Measurements from ENCODE around the gene IMMP2L.

IMMP2L gene

GRCh38 chr7:111138586-111138985, 423.7 kb downstream of the IMMP2L start:
- H3K4me3 Mint-ChIP-seq: peak overlapping the region; percentile 44
- H3K9me3 Mint-ChIP-seq: no peaks in the 10 kb centered on the region
- H3K27ac Mint-ChIP-seq: peak overlapping the region; percentile 90
- no peaks in the 10 kb centered on the region for H3K27me3 Mint-ChIP-seq
- ATAC-seq (ENCODE audit: low read depth) (no peak), DNase-seq (ENCODE audit: low spot score in 2 of 2) (no peak)
- H3K4me1 Mint-ChIP-seq: peaks cover 10% of the 10 kb centered on the region
- no peaks in the 10 kb centered on the region for H3K36me3 Mint-ChIP-seq

GRCh38 chr7:111138193-111138569, 424.1 kb downstream of the IMMP2L start:
- no peaks in the 10 kb centered on the region for H3K9me3 Mint-ChIP-seq
- H3K4me3 Mint-ChIP-seq: peak overlapping the region; percentile 44
- DNase-seq (ENCODE audit: low spot score in 2 of 2) (peak; percentile 11 to 16), ATAC-seq (ENCODE audit: low read depth) (peak; percentile 70)
- no peaks in the 10 kb centered on the region for H3K36me3 Mint-ChIP-seq
- H3K4me1 Mint-ChIP-seq: peaks cover 10% of the 10 kb centered on the region
- H3K27me3 Mint-ChIP-seq: no peaks in the 10 kb centered on the region
- H3K27ac Mint-ChIP-seq: peak overlapping the region; percentile 90

- Mint-ChIP-seq H3K4me3 (peak overlapping the region; percentile 44), H3K36me3 (no peaks in the 10 kb centered on the region), H3K27me3 (no peaks in the 10 kb centered on the region), H3K27ac (peak overlapping the region; percentile 90), H3K9me3 (no peaks in the 10 kb centered on the region), H3K4me1 (peaks cover 10% of the 10 kb centered on the region)
- DNase-seq (ENCODE audit: low spot score in 2 of 2) (peak; percentile 22 to 29), ATAC-seq (ENCODE audit: low read depth) (peak; percentile 87)
These were observed 424.7 kb downstream of the IMMP2L start for GRCh38 chr7:111137296-111138192.

GRCh38 chr7:111132833-111133232, 429.5 kb downstream of the IMMP2L start:
- peaks cover 2% of the 10 kb centered on the region for H3K4me1 Mint-ChIP-seq
- H3K27me3 Mint-ChIP-seq: no peaks in the 10 kb centered on the region
- no peaks in the 10 kb centered on the region for H3K9me3 Mint-ChIP-seq
- ATAC-seq (ENCODE audit: low read depth) (no peak), DNase-seq (ENCODE audit: low spot score in 2 of 2) (no peak)
- no peaks in the 10 kb centered on the region for H3K36me3 Mint-ChIP-seq
- no peak overlapping the region for H3K27ac Mint-ChIP-seq
- H3K4me3 Mint-ChIP-seq: no peak overlapping the region

- DNase-seq (ENCODE audit: low spot score in 2 of 2): no peak
- no peak overlapping the region for H3K4me3 Mint-ChIP-seq
- no peaks in the 10 kb centered on the region for H3K9me3 Mint-ChIP-seq
- no peaks in the 10 kb centered on the region for H3K36me3 Mint-ChIP-seq
- H3K27me3 Mint-ChIP-seq: no peaks in the 10 kb centered on the region
- no peaks in the 10 kb centered on the region for H3K4me1 Mint-ChIP-seq
- no peak overlapping the region for H3K27ac Mint-ChIP-seq
- ATAC-seq (ENCODE audit: low read depth): no peak
These were observed 432.9 kb downstream of the IMMP2L start for GRCh38 chr7:111129435-111129834.

- H3K9me3 Mint-ChIP-seq: no peaks in the 10 kb centered on the region
- H3K27me3 Mint-ChIP-seq: no peaks in the 10 kb centered on the region
- no peaks in the 10 kb centered on the region for H3K4me1 Mint-ChIP-seq
- no peaks in the 10 kb centered on the region for H3K36me3 Mint-ChIP-seq
- H3K27ac Mint-ChIP-seq: no peak overlapping the region
- H3K4me3 Mint-ChIP-seq: no peak overlapping the region
- ATAC-seq (ENCODE audit: low read depth) (no peak), DNase-seq (ENCODE audit: low spot score in 2 of 2) (no peak)
These were observed 435.3 kb downstream of the IMMP2L start for GRCh38 chr7:111126987-111127386.

- no peak overlapping the region for H3K27ac Mint-ChIP-seq
- no peaks in the 10 kb centered on the region for H3K27me3 Mint-ChIP-seq
- peaks cover 3% of the 10 kb centered on the region for H3K36me3 Mint-ChIP-seq
- no peaks in the 10 kb centered on the region for H3K9me3 Mint-ChIP-seq
- H3K4me3 Mint-ChIP-seq: no peak overlapping the region
- DNase-seq (ENCODE audit: low spot score in 2 of 2): no peak
- no peak for ATAC-seq (ENCODE audit: low read depth)
- no peaks in the 10 kb centered on the region for H3K4me1 Mint-ChIP-seq
These were observed 446.3 kb downstream of the IMMP2L start for GRCh38 chr7:111115966-111116365.

GRCh38 chr7:111113263-111114017, 448.9 kb downstream of the IMMP2L start:
- H3K27ac Mint-ChIP-seq: no peak overlapping the region
- H3K4me3 Mint-ChIP-seq: no peak overlapping the region
- ATAC-seq (ENCODE audit: low read depth) (no peak), DNase-seq (ENCODE audit: low spot score in 2 of 2) (no peak)
- H3K27me3 Mint-ChIP-seq: no peaks in the 10 kb centered on the region
- no peaks in the 10 kb centered on the region for H3K4me1 Mint-ChIP-seq
- H3K36me3 Mint-ChIP-seq: no peaks in the 10 kb centered on the region
- no peaks in the 10 kb centered on the region for H3K9me3 Mint-ChIP-seq

GRCh38 chr7:111112439-111112838, 449.9 kb downstream of the IMMP2L start:
- no peak overlapping the region for H3K27ac Mint-ChIP-seq
- H3K36me3 Mint-ChIP-seq: no peaks in the 10 kb centered on the region
- no peaks in the 10 kb centered on the region for H3K4me1 Mint-ChIP-seq
- ATAC-seq (ENCODE audit: low read depth) (no peak), DNase-seq (ENCODE audit: low spot score in 2 of 2) (no peak)
- no peak overlapping the region for H3K4me3 Mint-ChIP-seq
- no peaks in the 10 kb centered on the region for H3K9me3 Mint-ChIP-seq
- H3K27me3 Mint-ChIP-seq: no peaks in the 10 kb centered on the region

- ATAC-seq (ENCODE audit: low read depth) (no peak), DNase-seq (ENCODE audit: low spot score in 2 of 2) (no peak)
- Mint-ChIP-seq H3K27me3 (no peaks in the 10 kb centered on the region), H3K4me1 (peaks cover 20% of the 10 kb centered on the region), H3K4me3 (no peak overlapping the region), H3K9me3 (no peaks in the 10 kb centered on the region), H3K27ac (no peak overlapping the region), H3K36me3 (no peaks in the 10 kb centered on the region)
These were observed 453.8 kb downstream of the IMMP2L start for GRCh38 chr7:111108496-111108895.

GRCh38 chr7:111108000-111108399, 454.3 kb downstream of the IMMP2L start:
- Mint-ChIP-seq H3K27ac (peak overlapping the region; percentile 47), H3K36me3 (no peaks in the 10 kb centered on the region), H3K27me3 (no peaks in the 10 kb centered on the region), H3K4me1 (peaks cover 20% of the 10 kb centered on the region), H3K9me3 (no peaks in the 10 kb centered on the region), H3K4me3 (no peak overlapping the region)
- DNase-seq (ENCODE audit: low spot score in 2 of 2): no peak
- ATAC-seq (ENCODE audit: low read depth): no peak

- H3K36me3 Mint-ChIP-seq: no peaks in the 10 kb centered on the region
- ATAC-seq (ENCODE audit: low read depth) (no peak), DNase-seq (ENCODE audit: low spot score in 2 of 2) (no peak)
- no peak overlapping the region for H3K4me3 Mint-ChIP-seq
- H3K4me1 Mint-ChIP-seq: peaks cover 20% of the 10 kb centered on the region
- peak overlapping the region; percentile 47 for H3K27ac Mint-ChIP-seq
- H3K27me3 Mint-ChIP-seq: no peaks in the 10 kb centered on the region
- no peaks in the 10 kb centered on the region for H3K9me3 Mint-ChIP-seq
These were observed 454.7 kb downstream of the IMMP2L start for GRCh38 chr7:111107579-111107978.

- Mint-ChIP-seq H3K27ac (peak overlapping the region; percentile 91), H3K36me3 (no peaks in the 10 kb centered on the region), H3K27me3 (no peaks in the 10 kb centered on the region), H3K4me3 (no peak overlapping the region), H3K4me1 (peaks cover 20% of the 10 kb centered on the region), H3K9me3 (no peaks in the 10 kb centered on the region)
- ATAC-seq (ENCODE audit: low read depth) (peak; percentile 16), DNase-seq (ENCODE audit: low spot score in 2 of 2) (no peak)
These were observed 457.0 kb downstream of the IMMP2L start for GRCh38 chr7:111105269-111105668.

- peak in 1 of 2 donors; percentile 11 for DNase-seq (ENCODE audit: low spot score in 2 of 2)
- H3K9me3 Mint-ChIP-seq: no peaks in the 10 kb centered on the region
- no peaks in the 10 kb centered on the region for H3K36me3 Mint-ChIP-seq
- H3K27ac Mint-ChIP-seq: peak overlapping the region; percentile 91
- peaks cover 20% of the 10 kb centered on the region for H3K4me1 Mint-ChIP-seq
- H3K4me3 Mint-ChIP-seq: peak overlapping the region; percentile 31
- no peaks in the 10 kb centered on the region for H3K27me3 Mint-ChIP-seq
- peak; percentile 86 for ATAC-seq (ENCODE audit: low read depth)
These were observed 457.6 kb downstream of the IMMP2L start for GRCh38 chr7:111104710-111105109.
